ENCODE data around the gene ARMH3. TPM values are rescaled to one million over a fixed set of nuclear protein-coding genes. Genes with fewer than 3 reads are reported as not detected.
"Not testable (repeated sequence)": the region's sequence is repeated elsewhere in the genome, so short reads cannot be mapped to it uniquely, and the experiment has no call there.

The ARMH3 gene
- total and polyA plus RNA-seq, 2 donors = 13.4 to 23.0 TPM

DNA sequence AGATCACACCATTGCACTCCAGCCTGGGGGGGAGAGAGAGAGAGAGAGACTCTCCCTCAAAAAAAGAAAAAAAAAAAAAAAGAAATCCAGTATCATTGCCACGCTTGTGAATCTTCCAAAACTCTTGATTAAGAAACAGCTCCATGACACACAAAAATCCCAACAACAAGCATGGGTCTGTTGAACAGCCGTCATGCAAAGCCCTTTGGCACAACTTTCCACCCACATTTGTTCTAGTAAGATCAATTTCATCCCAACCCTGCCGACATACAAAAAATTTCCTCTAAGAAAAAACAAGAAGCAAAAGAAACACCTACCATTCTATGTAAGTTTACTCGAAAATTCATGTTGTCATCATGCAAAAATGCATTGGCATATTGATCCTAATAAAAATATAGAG, 62.8 kb downstream of the ARMH3 start:
- no peak overlapping the region for H3K27ac ChIP-seq (ENCODE audit: low read depth)
- no peaks in the 10 kb centered on the region for H3K4me1 ChIP-seq (ENCODE audit: insufficient read depth)
- peaks cover 10% of the 10 kb centered on the region for H3K36me3 ChIP-seq (ENCODE audit: insufficient read depth)
- no peak overlapping the region for H3K4me3 ChIP-seq (ENCODE audit: low read depth, low read length)
- 89% methylated on average over 4 of the region's 4 CpGs for WGBS
- no peak for DNase-seq (ENCODE audit: extremely low spot score)

DNA sequence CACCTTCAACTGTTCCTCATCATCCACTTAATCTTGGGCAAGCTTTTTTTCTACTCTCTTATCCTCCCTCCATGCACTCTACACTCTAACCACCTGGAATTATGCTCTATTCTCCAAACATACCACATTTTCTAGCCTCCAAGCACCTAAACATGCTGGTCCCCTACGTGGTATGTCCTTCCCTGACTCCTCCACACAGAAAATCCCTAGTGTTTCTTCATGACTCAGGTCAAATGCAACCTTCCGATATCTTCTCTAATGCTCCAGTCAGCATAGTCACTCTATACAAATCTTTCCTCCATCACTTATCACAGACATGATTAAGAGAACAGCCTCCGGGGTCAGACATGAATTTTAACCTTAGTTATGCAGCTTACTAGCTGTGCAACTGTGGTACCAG, 68.8 kb downstream of the ARMH3 start:
- 77% methylated on average over 3 of the region's 3 CpGs for WGBS
- no peak overlapping the region for H3K4me3 ChIP-seq (ENCODE audit: low read depth, low read length)
- H3K36me3 ChIP-seq (ENCODE audit: insufficient read depth) = peaks cover 6% of the 10 kb centered on the region
- no peak for DNase-seq (ENCODE audit: extremely low spot score)
- no peaks in the 10 kb centered on the region for H3K4me1 ChIP-seq (ENCODE audit: insufficient read depth)
- H3K27ac ChIP-seq (ENCODE audit: low read depth) = no peak overlapping the region

DNA sequence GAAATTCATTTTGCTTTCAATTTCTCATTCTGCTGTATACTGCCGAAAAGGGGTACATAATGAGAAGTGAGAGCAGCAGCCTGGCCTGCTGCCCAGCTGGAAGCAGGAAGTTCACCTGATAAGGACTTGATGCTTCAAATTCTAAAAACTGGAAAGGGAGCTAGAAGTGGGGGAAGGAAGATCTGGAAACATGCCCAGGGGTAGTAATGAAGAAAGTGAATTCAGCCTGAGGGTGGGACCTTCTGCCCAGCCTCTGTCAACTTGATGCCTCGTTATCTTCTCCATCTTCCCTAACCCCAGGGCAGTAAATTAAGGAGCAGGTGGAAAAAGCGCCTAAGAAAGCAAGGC, 69.4 kb downstream of the ARMH3 start:
- no peak for DNase-seq (ENCODE audit: extremely low spot score)
- WGBS = 43% methylated on average over 3 of the region's 3 CpGs
- peaks cover 6% of the 10 kb centered on the region for H3K36me3 ChIP-seq (ENCODE audit: insufficient read depth)
- H3K27ac ChIP-seq (ENCODE audit: low read depth) = no peak overlapping the region
- H3K4me1 ChIP-seq (ENCODE audit: insufficient read depth) = no peaks in the 10 kb centered on the region
- no peak overlapping the region for H3K4me3 ChIP-seq (ENCODE audit: low read depth, low read length)

DNA sequence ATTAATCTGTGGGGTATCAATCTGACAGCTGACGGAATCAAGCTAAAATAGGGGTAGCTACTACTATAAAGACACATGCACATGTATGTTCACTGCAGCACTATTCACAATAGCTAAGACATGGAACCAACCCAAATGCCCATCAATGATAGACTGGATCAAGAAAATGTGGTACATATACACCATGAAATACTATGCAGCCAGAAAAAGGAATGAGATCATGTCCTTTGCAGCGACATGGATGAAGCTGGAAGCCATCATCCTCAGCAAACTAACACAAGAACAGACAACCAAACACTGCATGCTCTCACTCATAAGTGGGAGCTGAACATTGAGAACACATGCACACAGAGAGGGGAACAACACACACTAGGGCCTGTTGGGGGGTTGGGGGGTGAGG, 75.3 kb downstream of the ARMH3 start:
- WGBS = 100% methylated on average over 2 of the region's 2 CpGs
- H3K36me3 ChIP-seq (ENCODE audit: insufficient read depth); DNase-seq (ENCODE audit: extremely low spot score); H3K27ac ChIP-seq (ENCODE audit: low read depth); H3K4me1 ChIP-seq (ENCODE audit: insufficient read depth); H3K4me3 ChIP-seq (ENCODE audit: low read depth, low read length): not testable (repeated sequence)

DNA sequence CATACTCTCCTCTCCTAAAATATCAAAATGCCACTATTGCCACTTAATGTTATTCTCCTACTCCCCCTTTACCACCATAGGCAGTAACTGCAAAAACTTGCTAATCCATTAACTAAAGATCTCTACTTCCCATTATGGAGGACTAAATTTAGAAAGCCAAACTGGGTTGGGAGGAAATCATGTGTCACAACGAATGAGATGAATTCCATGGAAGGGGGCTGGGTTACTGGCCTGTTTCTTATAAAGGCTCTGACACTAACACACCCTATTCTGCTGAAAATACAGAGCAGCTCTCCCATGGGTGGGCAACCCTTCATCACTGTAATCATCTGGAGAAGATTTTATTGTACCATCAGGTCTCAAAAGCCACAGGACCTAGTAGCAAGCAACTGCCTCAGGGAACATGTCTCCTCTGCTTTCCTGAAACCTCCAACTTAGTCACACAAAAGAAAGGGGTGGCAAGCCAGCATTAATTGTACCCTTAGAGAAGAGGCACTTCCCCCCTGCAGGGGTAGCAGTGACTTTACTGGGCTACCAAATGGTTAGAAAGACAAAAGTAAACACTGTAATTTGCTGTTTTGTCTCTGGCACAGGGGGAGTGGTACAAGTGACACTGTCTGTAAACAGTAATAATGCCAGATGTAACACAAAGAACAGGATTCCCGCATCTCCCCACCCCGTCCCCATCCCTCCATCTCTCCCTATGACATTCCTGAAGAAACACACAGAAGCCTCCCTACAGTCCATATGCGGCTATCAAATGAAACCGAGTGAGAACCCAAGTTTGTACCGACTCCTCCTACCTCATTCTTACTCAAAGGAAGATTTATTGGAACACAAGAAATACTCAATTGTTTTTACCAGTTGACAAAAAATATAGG, 81.6 kb downstream of the ARMH3 start:
- Histone ChIP-seq H3K27ac (ENCODE audit: low read depth) (no peak overlapping the region), H3K36me3 (ENCODE audit: insufficient read depth) (peaks cover 3% of the 10 kb centered on the region)

DNA sequence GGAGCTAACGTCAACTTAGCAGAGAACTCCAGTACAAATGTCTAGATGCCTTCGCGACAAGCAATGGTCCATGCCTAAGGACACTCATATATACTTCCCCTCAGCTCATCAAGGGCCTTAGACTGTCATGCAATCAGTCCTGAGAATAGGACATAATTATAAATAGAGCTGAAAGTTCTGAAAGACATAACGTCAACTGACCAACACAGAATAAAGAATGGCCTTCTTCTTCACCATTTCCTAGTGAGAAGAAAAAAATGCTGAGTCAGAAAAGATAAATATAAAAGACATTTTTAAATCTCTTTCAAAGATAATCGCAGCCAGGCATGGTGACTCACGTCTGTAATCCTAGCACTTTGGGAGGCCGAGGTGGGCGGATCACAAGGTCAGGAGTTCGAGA, 83.2 kb downstream of the ARMH3 start:
- no peak overlapping the region for H3K27ac ChIP-seq (ENCODE audit: low read depth)
- H3K36me3 ChIP-seq (ENCODE audit: insufficient read depth) = peaks cover 7% of the 10 kb centered on the region
- 73% methylated on average over 9 of the region's 9 CpGs for WGBS
- no peaks in the 10 kb centered on the region for H3K4me1 ChIP-seq (ENCODE audit: insufficient read depth)
- H3K4me3 ChIP-seq (ENCODE audit: low read depth, low read length) = no peak overlapping the region
- no peak for DNase-seq (ENCODE audit: extremely low spot score)

More for the DNA sequence above, 81.6 kb downstream of the ARMH3 start:
- 71% methylated on average over 6 of the region's 6 CpGs for WGBS
- H3K4me1 ChIP-seq (ENCODE audit: insufficient read depth) = no peaks in the 10 kb centered on the region
- no peak for DNase-seq (ENCODE audit: extremely low spot score)
- H3K4me3 ChIP-seq (ENCODE audit: low read depth, low read length) = no peak overlapping the region

DNA sequence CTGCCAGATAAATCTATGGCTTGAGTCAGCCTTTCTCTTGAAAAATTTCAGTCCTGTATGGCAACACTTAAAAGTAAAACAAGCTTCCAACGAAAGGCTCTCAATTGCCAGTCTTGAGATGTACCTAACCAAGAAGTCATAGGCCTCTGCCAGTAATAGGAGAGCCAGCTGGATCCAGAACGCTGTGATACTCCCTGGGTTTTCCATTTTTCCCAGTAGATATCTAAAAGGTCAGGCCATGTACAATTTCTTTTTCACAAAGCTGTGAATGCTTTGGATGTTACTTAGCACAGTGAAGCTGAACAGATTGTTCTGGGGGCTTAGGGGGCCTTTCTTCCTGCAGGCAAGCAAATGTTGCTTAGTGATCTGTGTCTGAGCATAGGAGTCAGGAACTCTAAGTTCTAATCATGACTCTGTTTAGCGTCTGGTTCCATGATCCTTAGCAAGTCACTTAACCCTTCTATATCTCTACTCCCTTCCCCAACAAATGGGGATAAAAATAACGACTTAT, 86.5 kb downstream of the ARMH3 start:
- DNase-seq (ENCODE audit: extremely low spot score) = no peak
- no peak overlapping the region for H3K27ac ChIP-seq (ENCODE audit: low read depth)
- H3K4me1 ChIP-seq (ENCODE audit: insufficient read depth) = no peaks in the 10 kb centered on the region
- 49% methylated on average over 4 of the region's 4 CpGs for WGBS
- peaks cover 6% of the 10 kb centered on the region for H3K36me3 ChIP-seq (ENCODE audit: insufficient read depth)
- no peak overlapping the region for H3K4me3 ChIP-seq (ENCODE audit: low read depth, low read length)

DNA sequence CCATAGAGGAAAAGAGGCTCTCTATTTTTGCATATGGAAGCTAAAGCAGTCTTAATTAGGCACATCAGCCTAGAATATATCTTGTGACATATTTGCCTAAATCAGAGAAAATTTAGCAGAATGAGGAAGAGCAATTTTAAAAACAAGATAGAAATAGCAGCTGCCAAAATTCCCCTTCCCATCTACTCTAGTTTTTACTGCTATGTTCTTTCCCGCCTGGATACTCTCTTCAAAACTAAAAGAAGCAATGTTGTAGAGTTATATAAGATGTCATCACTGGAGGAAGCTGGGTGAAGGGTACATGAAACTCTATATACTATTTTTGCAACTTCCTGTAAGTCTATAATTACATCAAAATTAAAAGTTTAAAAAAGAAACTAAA, 87.0 kb downstream of the ARMH3 start:
- H3K27ac ChIP-seq (ENCODE audit: low read depth) = no peak overlapping the region
- H3K4me3 ChIP-seq (ENCODE audit: low read depth, low read length) = no peak overlapping the region
- WGBS = 90% methylated on average over 1 of the region's 1 CpG
- no peak for DNase-seq (ENCODE audit: extremely low spot score)
- H3K36me3 ChIP-seq (ENCODE audit: insufficient read depth) = peaks cover 6% of the 10 kb centered on the region
- H3K4me1 ChIP-seq (ENCODE audit: insufficient read depth) = no peaks in the 10 kb centered on the region

DNA sequence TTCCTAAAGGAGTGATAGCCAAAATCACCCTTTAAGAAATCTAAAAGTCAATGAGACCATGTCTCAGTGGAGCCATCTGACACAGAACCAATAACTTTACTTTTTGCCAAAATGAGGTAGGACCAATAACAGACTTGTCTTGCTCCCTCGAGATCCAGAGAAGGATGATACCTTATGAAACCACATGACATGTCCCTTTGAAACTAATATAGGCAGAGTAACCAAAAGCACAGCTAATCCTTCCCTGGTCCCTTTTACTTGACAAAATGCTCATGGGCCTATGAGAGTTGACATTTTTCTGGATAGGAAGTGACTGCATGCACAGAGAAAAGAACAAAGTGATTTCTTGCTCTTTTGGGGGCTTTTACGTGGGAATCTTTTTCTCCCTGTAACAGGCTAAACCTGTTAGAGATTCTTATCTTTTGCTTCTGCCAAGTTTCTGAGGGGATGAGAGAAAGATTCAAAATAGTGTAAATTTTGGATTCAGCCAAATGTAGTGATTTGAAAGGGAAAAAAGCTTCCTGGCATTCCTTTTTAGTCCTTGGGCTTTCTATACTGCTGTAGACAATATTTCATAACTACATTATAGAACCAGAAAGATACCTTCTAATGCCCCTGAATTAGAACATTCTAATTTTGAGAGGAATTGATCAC, 87.6 kb downstream of the ARMH3 start:
- no peak for DNase-seq (ENCODE audit: extremely low spot score)
- H3K27ac ChIP-seq (ENCODE audit: low read depth) = no peak overlapping the region
- peaks cover 6% of the 10 kb centered on the region for H3K36me3 ChIP-seq (ENCODE audit: insufficient read depth)
- no peak overlapping the region for H3K4me3 ChIP-seq (ENCODE audit: low read depth, low read length)
- 86% methylated on average over 2 of the region's 2 CpGs for WGBS
- no peaks in the 10 kb centered on the region for H3K4me1 ChIP-seq (ENCODE audit: insufficient read depth)

DNA sequence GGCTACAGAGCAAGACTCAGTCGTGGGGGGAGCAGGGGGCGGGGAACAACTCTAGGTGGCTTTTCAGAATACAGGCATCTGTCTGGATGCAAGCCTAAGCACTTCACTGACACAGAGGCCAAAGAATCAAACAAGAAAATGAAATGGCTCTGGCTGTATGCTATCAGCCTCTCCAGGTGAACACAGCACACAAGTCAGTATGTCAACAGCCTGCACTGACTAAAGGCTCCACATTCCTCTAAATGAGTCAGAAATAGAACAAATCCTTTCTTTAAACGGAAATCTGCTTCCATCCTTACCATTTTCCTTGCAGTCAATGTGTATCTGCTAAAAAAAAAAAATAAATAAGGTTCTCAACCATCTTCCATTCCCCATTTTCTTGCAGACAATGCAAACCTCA, 88.3 kb downstream of the ARMH3 start:
- peaks cover 6% of the 10 kb centered on the region for H3K36me3 ChIP-seq (ENCODE audit: insufficient read depth)
- H3K27ac ChIP-seq (ENCODE audit: low read depth) = no peak overlapping the region
- no peak overlapping the region for H3K4me3 ChIP-seq (ENCODE audit: low read depth, low read length)
- WGBS = 87% methylated on average over 3 of the region's 3 CpGs
- no peak for DNase-seq (ENCODE audit: extremely low spot score)
- H3K4me1 ChIP-seq (ENCODE audit: insufficient read depth) = no peaks in the 10 kb centered on the region

DNA sequence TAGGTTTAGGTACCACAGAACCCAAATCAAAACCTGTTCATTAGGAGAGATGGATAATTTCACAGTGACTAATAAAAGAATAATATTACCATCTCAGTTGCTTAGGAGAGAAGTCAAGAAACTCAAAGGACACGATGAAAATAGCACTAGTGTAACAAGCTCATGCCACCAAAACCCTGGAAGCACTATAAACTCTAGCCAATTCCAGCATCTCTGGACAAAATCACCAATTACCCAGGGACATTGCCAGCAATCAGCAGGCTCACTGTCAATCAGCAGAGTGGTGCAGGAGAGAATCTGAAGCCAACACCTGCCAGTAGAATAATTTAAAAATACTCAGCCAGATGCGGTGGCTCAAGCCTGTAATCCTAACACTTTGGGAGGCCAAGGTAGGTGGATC, 88.9 kb downstream of the ARMH3 start:
- H3K4me3 ChIP-seq (ENCODE audit: low read depth, low read length) = no peak overlapping the region
- no peak for DNase-seq (ENCODE audit: extremely low spot score)
- H3K4me1 ChIP-seq (ENCODE audit: insufficient read depth) = no peaks in the 10 kb centered on the region
- no peak overlapping the region for H3K27ac ChIP-seq (ENCODE audit: low read depth)
- WGBS = 86% methylated on average over 2 of the region's 2 CpGs
- peaks cover 4% of the 10 kb centered on the region for H3K36me3 ChIP-seq (ENCODE audit: insufficient read depth)

DNA sequence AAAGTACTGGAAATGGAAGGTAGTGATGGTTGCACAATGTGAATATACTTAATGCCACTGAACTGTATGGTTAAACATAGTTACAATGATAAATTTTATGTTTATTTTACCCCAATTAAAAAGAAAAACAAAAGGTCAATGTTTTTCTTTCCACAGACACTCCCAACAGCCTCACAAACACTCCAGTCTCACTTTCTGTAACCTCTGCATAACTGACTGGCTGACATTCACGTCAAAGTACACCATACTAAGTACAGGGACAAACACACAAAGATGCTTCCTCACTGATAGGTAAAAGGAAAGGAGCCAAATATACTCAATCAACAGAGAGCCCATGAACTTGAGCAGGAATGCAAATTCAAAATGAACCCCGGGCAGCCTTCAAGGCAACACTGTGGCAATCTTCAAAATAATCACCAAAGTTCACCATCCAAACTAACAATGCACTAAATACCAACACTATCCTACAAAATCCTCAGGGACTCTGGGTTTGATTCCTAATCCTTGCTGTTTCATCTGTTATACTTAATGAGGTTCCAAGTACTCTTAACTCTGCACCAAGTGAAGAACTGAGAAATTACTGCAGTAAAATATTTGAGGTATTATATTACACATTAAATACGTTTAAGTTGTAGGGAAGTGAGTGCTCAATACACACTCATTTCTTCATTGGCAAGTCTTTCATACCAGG, 90.8 kb downstream of the ARMH3 start:
- H3K27ac ChIP-seq (ENCODE audit: low read depth) = no peak overlapping the region
- WGBS = 58% methylated on average over 3 of the region's 3 CpGs
- peaks cover 4% of the 10 kb centered on the region for H3K36me3 ChIP-seq (ENCODE audit: insufficient read depth)
- no peaks in the 10 kb centered on the region for H3K4me1 ChIP-seq (ENCODE audit: insufficient read depth)
- no peak overlapping the region for H3K4me3 ChIP-seq (ENCODE audit: low read depth, low read length)
- DNase-seq (ENCODE audit: extremely low spot score) = no peak

DNA sequence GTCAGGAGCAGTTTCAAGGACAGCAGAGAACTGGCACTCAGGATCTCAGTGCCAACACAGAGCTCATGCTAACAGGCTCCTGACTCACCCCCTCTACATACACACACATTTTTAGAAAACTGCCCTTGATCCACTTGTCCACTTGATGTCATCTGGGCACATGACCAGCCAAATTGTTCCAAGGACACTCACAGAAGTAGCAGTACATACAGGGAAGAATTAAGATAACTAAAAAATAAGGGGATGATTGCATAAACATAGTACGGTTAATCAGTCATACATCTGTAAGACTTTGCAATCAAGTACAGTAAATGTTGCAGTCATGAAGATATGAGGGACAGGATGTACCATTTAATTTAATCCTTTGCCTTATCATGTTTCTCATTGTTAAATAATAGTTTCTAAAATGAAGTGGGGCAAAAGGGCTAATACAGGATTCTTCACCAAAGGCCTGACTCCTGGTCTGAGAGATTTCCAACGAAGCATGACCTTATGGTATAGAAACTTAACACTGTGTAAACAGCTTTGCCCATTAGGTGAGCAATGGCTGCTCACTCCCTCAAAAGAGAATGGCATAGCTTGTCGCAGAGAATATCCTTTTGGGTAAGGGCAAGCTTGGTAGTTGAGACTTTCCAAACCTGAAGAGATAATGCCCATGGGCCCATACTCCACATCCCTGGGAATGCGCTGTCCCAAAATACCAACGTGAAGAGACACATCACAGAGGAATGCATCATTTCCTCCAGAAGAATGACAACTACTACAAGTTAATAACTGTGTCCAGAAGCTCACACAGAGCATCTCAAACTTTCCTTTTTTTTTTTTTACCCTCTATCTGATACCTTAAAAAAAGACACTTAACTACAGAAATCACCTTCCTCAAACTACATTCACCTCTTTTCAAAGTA, 94.1 kb downstream of the ARMH3 start:
- 77% methylated on average over 5 of the region's 5 CpGs for WGBS
- H3K36me3 ChIP-seq (ENCODE audit: insufficient read depth) = no peaks in the 10 kb centered on the region
- no peak overlapping the region for H3K27ac ChIP-seq (ENCODE audit: low read depth)
- no peak for DNase-seq (ENCODE audit: extremely low spot score)
- H3K4me1 ChIP-seq (ENCODE audit: insufficient read depth) = no peaks in the 10 kb centered on the region
- no peak overlapping the region for H3K4me3 ChIP-seq (ENCODE audit: low read depth, low read length)

Measured in urinary bladder (tissue), 4 donors.